HEK293 (cell line): ENCODE measurements around the gene GTPBP6.

Source experiments
- CTCF ChIP-seq: fragments of 450-650 bp; formaldehyde crosslinking; IDR thresholded peaks from 2 replicates; pipeline ENCODE4 v1.5.1; 2016; ENCODE audit warnings: missing biosample characterization, missing genetic modification characterization
- MEIS1 ChIP-seq: sonication (generic); formaldehyde crosslinking; IDR thresholded peaks from 2 replicates; pipeline ENCODE4 v1.8.1; 2022; ENCODE audit warnings: missing genetic modification reagents, mild to moderate bottlenecking, borderline replicate concordance
- SETDB1 ChIP-seq: IDR thresholded peaks from one replicate; pipeline ENCODE4 v1.6.1; 2017; ENCODE audit warnings: mild to moderate bottlenecking, low read length, moderate library complexity, mixed read lengths; ENCODE audit not compliant: insufficient read length
- ZBTB20 ChIP-seq: fragments of 450-650 bp; formaldehyde crosslinking; IDR thresholded peaks from 2 replicates; pipeline ENCODE4 v1.5.1; 2016; ENCODE audit warnings: missing biosample characterization, missing genetic modification characterization
- ZBTB21 ChIP-seq: fragments of 450-650 bp; formaldehyde crosslinking; IDR thresholded peaks from 2 replicates; pipeline ENCODE4 v1.5.1; 2017; ENCODE audit warnings: missing biosample characterization, missing genetic modification characterization
- ZNF146 ChIP-seq: fragments of 450-650 bp; formaldehyde crosslinking; IDR thresholded peaks from 2 replicates; pipeline ENCODE4 v1.5.1; 2016; ENCODE audit warnings: missing biosample characterization, missing genetic modification characterization
- ZNF184 ChIP-seq: fragments of 450-650 bp; IDR thresholded peaks from 2 replicates; pipeline ENCODE4 v1.5.1; 2018; ENCODE audit warnings: missing biosample characterization, mild to moderate bottlenecking, missing genetic modification characterization
- ZNF777 ChIP-seq: fragments of 450-650 bp; formaldehyde crosslinking; IDR thresholded peaks from 2 replicates; pipeline ENCODE4 v1.5.1; 2017; ENCODE audit warnings: missing biosample characterization, missing genetic modification characterization, borderline replicate concordance
- ZNF785 ChIP-seq: fragments of 450-650 bp; formaldehyde crosslinking; IDR thresholded peaks from 2 replicates; pipeline ENCODE4 v1.5.1; 2016; ENCODE audit warnings: missing biosample characterization, missing genetic modification characterization

GRCh38 chrX:275476-275966 lies 43.1 kb downstream of the GTPBP6 start:
- TF ChIP-seq SETDB1 (no peak), CTCF (tag by site-specific recombination) (no peak), ZBTB20 (tag by site-specific recombination) (no peak; the same call in 1 of the 2 replicates), ZNF777 (tag by site-specific recombination) (no peak), ZNF184 (tag by site-specific recombination) (no peak), ZBTB21 (no peak), ZNF146 (tag by site-specific recombination) (no peak), ZNF785 (tag by site-specific recombination) (no peak), MEIS1 (no peak)
